Hippocampal formation (tissue), 2 donors: ENCODE results near the gene PLA2G6.

Experiments used
- DNase-seq, 2 donors: peaks; one replicate each; lab custom pipeline; 2025; lab: John Stamatoyannopoulos, UW

The PLA2G6 gene

DNA sequence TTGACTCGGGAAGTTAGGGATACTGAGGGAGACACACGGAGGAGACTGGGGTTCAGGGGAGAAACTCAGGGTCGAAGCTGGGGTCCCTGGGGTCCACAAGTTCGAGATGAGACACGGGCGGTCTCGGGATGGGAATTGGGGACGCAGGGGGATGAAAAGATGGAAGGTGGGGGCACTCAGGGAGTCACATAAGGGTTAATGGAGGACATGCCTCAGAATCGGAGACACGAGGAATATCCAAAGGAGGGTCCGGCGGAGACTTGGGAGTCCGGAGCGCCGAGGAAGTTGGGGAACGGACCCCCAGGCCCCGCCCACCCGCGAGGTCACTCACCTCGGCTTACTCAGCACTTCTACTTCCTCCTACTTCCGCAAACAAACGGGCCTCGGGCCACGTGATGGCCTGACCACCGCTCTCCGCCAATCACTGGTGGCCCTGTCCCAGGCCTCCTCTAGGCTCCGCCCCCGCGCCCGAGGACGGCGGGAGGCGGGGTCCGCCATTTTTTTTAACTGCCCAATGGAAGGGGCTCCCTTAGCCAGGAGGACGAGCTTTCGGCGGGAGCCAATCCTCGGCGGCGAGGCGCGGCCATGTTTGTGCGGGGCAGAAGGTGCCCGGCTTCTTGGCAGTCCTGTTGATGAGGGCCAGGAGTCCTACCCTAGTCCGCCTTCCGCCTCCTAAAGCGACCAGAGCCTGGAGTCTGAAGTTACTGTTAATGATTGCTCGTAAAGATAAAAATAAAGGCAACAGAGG lies at the start of gene PLA2G6:
Gene PLA2G6, minus strand, starts transcription at position 378 of the 748 bp plus-strand sequence. CDS start 12,404 bp downstream, outside the sequence.
- DNase-seq = peak; percentile 98 to 99

DNA sequence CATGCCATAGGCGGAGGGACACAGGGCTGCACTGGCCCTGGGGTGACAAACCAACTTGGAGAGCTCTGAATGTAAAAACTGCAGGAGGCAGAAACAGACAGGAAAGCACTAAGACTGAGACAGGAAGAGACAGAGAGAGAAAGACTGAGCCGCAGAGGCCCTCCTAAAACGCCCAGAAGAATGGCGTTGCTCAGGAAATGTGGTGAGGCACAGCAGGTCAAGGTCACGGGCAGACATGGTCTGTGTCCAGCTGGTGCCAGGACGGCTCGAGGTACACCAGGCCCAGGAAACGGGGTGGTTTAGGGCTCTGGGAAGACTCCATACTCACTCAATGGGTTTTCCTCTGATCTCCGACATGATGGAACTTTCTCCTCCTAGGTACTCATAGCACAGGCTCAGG lies 49.3 kb upstream of the PLA2G6 start:
- no peak for DNase-seq

DNA sequence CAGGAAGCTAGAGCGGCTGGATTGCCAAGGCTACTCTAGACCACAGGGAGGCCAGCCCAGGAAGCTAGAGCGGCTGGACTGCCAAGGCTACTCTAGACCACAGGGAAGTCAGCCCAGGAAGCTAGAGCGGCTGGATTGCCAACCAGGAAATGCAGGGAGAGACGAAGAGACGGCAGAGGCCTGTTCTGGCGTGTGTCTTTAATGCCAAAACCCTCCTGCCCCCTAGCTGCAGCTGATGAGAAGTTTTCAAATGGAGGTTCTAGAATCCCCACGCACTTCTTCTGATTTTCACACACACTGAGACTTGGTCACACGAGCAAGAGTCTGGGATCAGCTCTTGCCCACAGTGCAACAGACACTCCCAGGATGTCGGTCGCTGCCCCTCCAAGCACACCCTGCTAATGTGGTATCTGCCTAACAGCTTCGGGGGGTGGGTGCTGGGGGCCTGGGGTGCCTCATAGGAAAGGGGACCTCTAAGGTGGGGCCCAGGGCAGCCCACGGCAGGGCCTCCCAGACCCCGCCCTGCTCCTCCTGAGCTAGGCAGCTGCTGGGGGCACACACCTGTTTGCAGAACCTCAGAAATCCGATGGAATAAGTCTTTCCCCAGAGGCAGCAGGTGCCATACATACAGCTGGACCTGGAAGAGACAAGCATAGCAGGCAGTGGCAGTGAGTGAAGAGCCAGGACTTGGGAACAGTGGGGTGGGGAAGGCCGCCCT lies 48.6 kb upstream of the PLA2G6 start:
- DNase-seq = peak; percentile 34 to 51

DNA sequence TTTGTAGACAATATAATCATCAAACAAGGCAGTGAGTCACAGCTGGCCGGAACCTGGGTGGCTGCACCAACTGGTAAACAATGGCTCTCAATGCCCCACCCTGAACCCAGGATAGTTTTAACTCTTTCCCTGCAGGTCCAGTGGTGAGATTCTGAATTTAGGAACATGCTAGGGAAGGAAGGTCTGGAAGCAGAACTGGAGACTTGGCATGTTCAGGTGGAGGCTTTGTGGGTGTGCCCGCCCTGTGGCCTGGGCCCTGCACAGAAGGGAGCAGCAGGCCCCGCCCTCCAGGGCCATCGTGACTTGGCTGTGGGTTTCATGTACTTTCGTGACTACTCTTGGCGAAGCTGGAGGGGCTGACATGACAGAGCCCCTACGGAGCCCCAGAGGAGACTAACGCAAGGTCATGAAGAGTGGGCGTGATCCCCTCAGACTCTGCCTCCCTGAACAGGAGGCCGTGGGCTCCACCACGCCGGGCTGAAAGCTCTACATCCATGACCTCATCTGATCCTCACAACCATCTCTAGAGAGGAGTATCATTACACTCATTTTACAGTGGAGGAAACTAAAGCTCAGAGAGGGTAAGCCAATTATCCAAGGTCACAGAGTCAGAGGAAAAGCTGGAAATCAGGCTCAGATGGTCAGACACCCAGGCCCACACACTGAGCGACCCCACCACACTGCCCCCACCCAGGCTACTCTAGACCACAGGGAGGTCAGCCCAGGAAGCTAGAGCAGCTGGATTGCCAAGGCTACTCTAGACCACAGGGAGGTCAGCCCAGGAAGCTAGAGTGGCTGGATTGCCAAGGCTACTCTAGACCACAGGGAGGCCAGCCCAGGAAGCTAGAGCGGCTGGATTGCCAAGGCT lies 47.5 kb upstream of the PLA2G6 start:
- no peak for DNase-seq

DNA sequence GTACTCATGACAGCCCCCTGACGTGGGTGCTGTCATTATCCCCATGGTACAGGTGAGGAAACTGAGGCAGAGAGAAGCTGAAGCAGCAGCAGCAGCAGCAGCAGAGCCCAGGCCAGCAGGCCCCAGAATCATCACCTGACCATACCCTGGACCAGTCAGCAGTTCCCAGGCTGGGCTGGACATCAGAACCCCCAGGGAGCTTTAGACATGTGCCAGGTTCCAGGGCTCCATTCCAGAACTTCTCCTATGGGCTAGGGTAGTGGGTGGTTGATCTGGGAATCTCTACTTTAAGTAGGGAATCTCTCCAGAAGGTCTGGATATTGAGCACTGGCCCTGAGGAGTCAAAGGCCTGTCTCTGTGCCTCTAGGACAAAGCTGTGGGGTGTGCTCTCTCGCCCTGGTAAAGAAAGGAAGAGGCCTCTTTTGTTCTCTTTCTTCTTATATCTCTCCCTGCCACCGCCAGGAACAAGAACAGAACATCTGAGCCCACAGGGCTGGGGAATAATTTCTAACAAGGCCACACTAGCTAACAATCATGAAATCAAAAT lies 46.8 kb upstream of the PLA2G6 start:
- DNase-seq = no peak

- DNase-seq = no peak
Observed at GRCh38 chr22:38226853-38227649, 45.4 kb upstream of the PLA2G6 start.

GRCh38 chr22:38223289-38223960 lies 41.8 kb upstream of the PLA2G6 start:
- no peak for DNase-seq

- DNase-seq = no peak
Observed at GRCh38 chr22:38222797-38223119, 41.1 kb upstream of the PLA2G6 start.

- DNase-seq = no peak
Observed at GRCh38 chr22:38221908-38222796, 40.5 kb upstream of the PLA2G6 start.

DNA sequence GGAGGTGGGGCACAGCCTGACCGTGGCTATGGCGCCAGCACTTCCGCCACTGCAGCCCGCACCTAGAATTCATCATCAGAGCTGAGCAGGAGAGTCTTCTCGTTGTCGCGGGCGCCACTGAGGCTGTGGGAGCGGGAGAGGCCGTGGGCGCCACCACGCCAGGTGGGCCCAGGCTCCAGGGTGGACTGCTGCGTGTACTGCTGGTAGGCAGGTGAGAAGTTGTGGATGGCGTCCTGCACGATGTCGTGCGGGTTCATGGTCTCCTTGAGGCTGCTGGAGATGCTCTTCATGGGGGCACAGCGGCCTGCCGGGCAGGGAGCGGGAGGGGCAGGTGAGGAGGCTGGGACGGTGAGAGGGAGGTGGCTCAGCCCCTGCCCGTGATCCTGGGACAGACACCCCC lies 39.8 kb upstream of the PLA2G6 start:
- no peak for DNase-seq

GRCh38 chr22:38220653-38221386 lies 39.2 kb upstream of the PLA2G6 start:
- DNase-seq = no peak

DNA sequence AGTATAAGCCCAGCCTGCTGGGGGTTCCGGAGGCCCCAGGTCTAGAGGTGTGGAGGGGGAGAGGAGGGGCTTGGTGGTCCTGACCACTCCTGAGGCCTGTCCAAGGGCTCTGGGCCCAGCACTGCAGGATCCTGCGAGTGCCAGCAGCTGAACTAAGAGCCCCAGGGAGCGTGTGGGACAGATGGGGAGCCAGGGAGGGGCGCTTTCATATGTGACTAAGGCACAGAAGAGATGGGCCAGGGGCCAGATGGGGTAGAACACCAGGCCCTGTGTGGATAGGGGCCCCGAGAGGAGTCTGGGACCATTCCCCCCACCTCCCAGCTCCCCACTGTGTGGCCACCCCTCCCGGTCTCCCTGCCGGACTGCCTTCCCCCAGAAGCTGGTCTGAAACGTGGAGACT lies 38.5 kb upstream of the PLA2G6 start:
- DNase-seq = no peak

- DNase-seq = no peak
Observed at GRCh38 chr22:38219632-38220031, 38.0 kb upstream of the PLA2G6 start.

- DNase-seq = no peak
Observed at GRCh38 chr22:38218661-38219622, 37.3 kb upstream of the PLA2G6 start.

GRCh38 chr22:38215156-38216038 lies 33.8 kb upstream of the PLA2G6 start:
- DNase-seq = no peak

DNA sequence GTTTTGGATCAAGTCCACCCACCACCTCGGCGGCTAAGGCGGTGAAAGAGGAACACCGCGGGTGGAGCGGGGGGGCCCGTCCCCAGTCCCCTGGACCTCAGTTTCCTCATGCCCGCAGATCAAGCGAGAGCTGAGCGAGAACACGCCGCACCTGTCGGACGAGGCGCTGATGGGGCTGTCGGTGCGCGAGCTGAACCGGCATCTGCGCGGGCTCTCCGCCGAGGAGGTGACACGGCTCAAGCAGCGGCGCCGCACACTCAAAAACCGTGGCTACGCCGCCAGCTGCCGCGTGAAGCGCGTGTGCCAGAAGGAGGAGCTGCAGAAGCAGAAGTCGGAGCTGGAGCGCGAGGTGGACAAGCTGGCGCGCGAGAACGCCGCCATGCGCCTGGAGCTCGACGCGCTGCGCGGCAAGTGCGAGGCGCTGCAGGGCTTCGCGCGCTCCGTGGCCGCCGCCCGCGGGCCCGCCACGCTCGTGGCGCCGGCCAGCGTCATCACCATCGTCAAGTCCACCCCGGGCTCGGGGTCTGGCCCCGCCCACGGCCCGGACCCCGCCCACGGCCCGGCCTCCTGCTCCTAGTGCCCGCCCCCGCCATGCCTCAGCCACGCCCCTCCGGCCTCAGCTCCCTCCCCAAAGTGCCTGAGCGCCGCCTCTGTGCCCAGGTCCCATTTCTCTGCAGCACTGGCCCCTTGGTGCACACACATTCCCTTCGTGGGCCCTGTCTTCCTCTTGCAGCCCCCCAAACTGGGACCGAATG lies 32.8 kb upstream of the PLA2G6 start:
- peak in 1 of 2 donors; percentile 43 for DNase-seq
